H1 (cell line): ENCODE results near the gene EGFLAM. TPM values are rescaled to one million over a fixed set of nuclear protein-coding genes. Genes with fewer than 3 reads are reported as not detected.

Experiments
- NRF1 ChIP-seq: IDR thresholded peaks from 2 replicates; pipeline ENCODE4 v1.6.1; 2011; ENCODE audit warnings: mild to moderate bottlenecking, low read depth, low read length, improper control_type of control experiment
- polyA plus RNA-seq, 7 experiments: library from polyadenylated mRNA; depleted of rRNA in 3 of 7; stranded (reverse) in 5 of 7; unstranded in 2 of 7; fragments of >200 nt in 5 of 7; fragments of 200-250 nt in 2 of 7; gene quantifications; 1 replicate in 5 of 7; 2 replicates in 1 of 7; 4 replicates in 1 of 7; pipeline versions ENCODE4 v1.2.1 to v1.2.3, GENCODE V29; 2011 to 2013; ENCODE audit warnings: missing spikeins in 2 of 7, mixed read lengths in 2 of 7
- total RNA-seq: library from RNA; stranded (reverse); fragmentation: NEBNext Ultra II Directional; extraction: Animal tissue kit (Norgen Biotek cat#: 25700); gene quantifications from 2 replicates; pipeline ENCODE4 v1.2.1, GENCODE V29; 2021

Gene EGFLAM
- total and polyA plus RNA-seq, 2 of the 8 experiments (the other 6 are each of a cell fraction or from before 2014, with no cell fraction given): 0.20 to 0.24 TPM

GRCh38 chr5:38500573-38501260, 242.4 kb downstream of the EGFLAM start (continued):
- TF ChIP-seq NRF1: no peak
